WTC11 (cell line): ENCODE results near the gene AVPR2. TPM values are rescaled to one million over a fixed set of nuclear protein-coding genes. Genes with fewer than 3 reads are reported as not detected.
A peak's percentile ranks its signal among the peaks of the same experiment; 100 is the strongest.

Experiments
- ATAC-seq: fragments of 200-7000 bp; cut with Tn5 transposase; 2 replicates; pipeline ENCODE4 v1.10.0; 2021; ENCODE audit warnings: mild to moderate bottlenecking, moderate library complexity
- CTCF ChIA-PET: fragments of 300-600 bp; sonication (Branson Sonifier 250); formaldehyde crosslinking; loops from one replicate; lab custom pipeline; 2021; ENCODE audit warnings: antibody characterized with exemption; lab: Charles Lee
- POLR2A ChIA-PET: fragments of 350-600 bp; sonication (Branson Sonifier 250); formaldehyde crosslinking; loops from one replicate; lab custom pipeline; 2021; ENCODE audit warnings: antibody characterized with exemption; lab: Charles Lee
- DNase-seq: peaks from one replicate; pipeline ENCODE4 v3.0.0; 2021; ENCODE audit warnings: low spot score
- H3K27ac Mint-ChIP-seq: 2 replicates; pipeline ENCODE4 v1.8.0; 2021; ENCODE audit warnings: mixed read lengths
- H3K27me3 Mint-ChIP-seq: 2 replicates; pipeline ENCODE4 v1.8.0; 2021; ENCODE audit warnings: low read depth, mild to moderate bottlenecking, moderate library complexity, mixed read lengths
- H3K36me3 Mint-ChIP-seq: 2 replicates; pipeline ENCODE4 v1.8.0; 2021; ENCODE audit warnings: mixed read lengths
- H3K4me1 Mint-ChIP-seq: 2 replicates; pipeline ENCODE4 v1.8.0; 2022; ENCODE audit warnings: mixed read lengths
- H3K4me3 Mint-ChIP-seq: 2 replicates; pipeline ENCODE4 v1.8.0; 2021; ENCODE audit warnings: mild to moderate bottlenecking, moderate library complexity, mixed read lengths
- H3K9me3 Mint-ChIP-seq: 2 replicates; pipeline ENCODE4 v1.8.0; 2021; ENCODE audit warnings: mixed read lengths
- E2F5 ChIP-seq: sonication (generic); formaldehyde crosslinking; IDR thresholded peaks from 2 replicates; pipeline ENCODE4 v1.8.1; 2022; ENCODE audit warnings: mild to moderate bottlenecking, moderate library complexity, missing genetic modification reagents
- GABPB1 ChIP-seq: sonication (generic); formaldehyde crosslinking; IDR thresholded peaks from 2 replicates; pipeline ENCODE4 v1.8.1; 2023; ENCODE audit warnings: mild to moderate bottlenecking, missing genetic modification reagents
- NFYB ChIP-seq: sonication (generic); formaldehyde crosslinking; conservative IDR thresholded peaks from 2 replicates; pipeline ENCODE4 v1.8.0; 2022; ENCODE audit warnings: low read depth, missing genetic modification reagents
- NR3C1 ChIP-seq: sonication (generic); formaldehyde crosslinking; conservative IDR thresholded peaks from 2 replicates; pipeline ENCODE4 v1.8.1; 2023; ENCODE audit warnings: low read depth, mild to moderate bottlenecking, missing genetic modification reagents
- RORB ChIP-seq: fragments of 250-450 bp; sonication (Bioruptor Pico); IDR thresholded peaks from 2 replicates; pipeline ENCODE4 v1.9.0; 2021; ENCODE audit warnings: mild to moderate bottlenecking
- SP1 ChIP-seq: sonication (generic); formaldehyde crosslinking; conservative IDR thresholded peaks from 2 replicates; pipeline ENCODE4 v1.8.1; 2022; ENCODE audit warnings: missing genetic modification reagents
- ZMAT4 ChIP-seq: fragments of 250-450 bp; sonication (Bioruptor Pico); IDR thresholded peaks from 2 replicates; pipeline ENCODE4 v1.9.0; 2021; ENCODE audit warnings: mild to moderate bottlenecking
- total RNA-seq: library from RNA; stranded (reverse); gene quantifications from 3 replicates; pipeline ENCODE4 v1.2.3, GENCODE V29; 2021
- TF ChIP-seq, protein P1 (sequence below): fragments of 250-450 bp; sonication (Bioruptor Pico); IDR thresholded peaks from 2 replicates; pipeline ENCODE4 v1.9.0; 2021; ENCODE audit warnings: mild to moderate bottlenecking, borderline replicate concordance
- TF ChIP-seq, protein P2 (sequence below): sonication (generic); formaldehyde crosslinking; IDR thresholded peaks from 2 replicates; pipeline ENCODE4 v1.8.1; 2023; ENCODE audit warnings: mild to moderate bottlenecking, missing genetic modification reagents
- TF ChIP-seq, protein P3 (sequence below): sonication (generic); formaldehyde crosslinking; IDR thresholded peaks from 2 replicates; pipeline ENCODE4 v1.8.1; 2023; ENCODE audit warnings: mild to moderate bottlenecking, moderate library complexity, missing genetic modification reagents

Gene AVPR2
- total RNA-seq, 1 experiment from 2014 or later, result 0.11 TPM

GRCh38 chrX:153934148-153934761, 29.8 kb downstream of the AVPR2 start:
- Mint-ChIP-seq H3K4me3 (peak overlapping the region; percentile 81), H3K27ac (no peak overlapping the region), H3K36me3 (peaks cover 6% of the 10 kb centered on the region), H3K4me1 (0 out of 2 replicates have a peak, but pooled peaks cover 9% of the 10 kb centered on the region), H3K9me3 (no peaks in the 10 kb centered on the region), H3K27me3 (no peaks in the 10 kb centered on the region)
- CTCF ChIA-PET, result interaction anchor here (0.9 to 1.4 kb wide), 3 partner anchors 12 to 63 kb away, joined by 3 to 8 read pairs (median 3); no protein-coding TSS in a partner anchor
- ATAC-seq (no peak), DNase-seq (no peak)
- POLR2A ChIA-PET, result interaction anchor here (1.2 kb wide), 1 partner anchor 15 kb away, joined by 3 read pairs; no protein-coding TSS in a partner anchor
- TF ChIP-seq, protein P1, sequence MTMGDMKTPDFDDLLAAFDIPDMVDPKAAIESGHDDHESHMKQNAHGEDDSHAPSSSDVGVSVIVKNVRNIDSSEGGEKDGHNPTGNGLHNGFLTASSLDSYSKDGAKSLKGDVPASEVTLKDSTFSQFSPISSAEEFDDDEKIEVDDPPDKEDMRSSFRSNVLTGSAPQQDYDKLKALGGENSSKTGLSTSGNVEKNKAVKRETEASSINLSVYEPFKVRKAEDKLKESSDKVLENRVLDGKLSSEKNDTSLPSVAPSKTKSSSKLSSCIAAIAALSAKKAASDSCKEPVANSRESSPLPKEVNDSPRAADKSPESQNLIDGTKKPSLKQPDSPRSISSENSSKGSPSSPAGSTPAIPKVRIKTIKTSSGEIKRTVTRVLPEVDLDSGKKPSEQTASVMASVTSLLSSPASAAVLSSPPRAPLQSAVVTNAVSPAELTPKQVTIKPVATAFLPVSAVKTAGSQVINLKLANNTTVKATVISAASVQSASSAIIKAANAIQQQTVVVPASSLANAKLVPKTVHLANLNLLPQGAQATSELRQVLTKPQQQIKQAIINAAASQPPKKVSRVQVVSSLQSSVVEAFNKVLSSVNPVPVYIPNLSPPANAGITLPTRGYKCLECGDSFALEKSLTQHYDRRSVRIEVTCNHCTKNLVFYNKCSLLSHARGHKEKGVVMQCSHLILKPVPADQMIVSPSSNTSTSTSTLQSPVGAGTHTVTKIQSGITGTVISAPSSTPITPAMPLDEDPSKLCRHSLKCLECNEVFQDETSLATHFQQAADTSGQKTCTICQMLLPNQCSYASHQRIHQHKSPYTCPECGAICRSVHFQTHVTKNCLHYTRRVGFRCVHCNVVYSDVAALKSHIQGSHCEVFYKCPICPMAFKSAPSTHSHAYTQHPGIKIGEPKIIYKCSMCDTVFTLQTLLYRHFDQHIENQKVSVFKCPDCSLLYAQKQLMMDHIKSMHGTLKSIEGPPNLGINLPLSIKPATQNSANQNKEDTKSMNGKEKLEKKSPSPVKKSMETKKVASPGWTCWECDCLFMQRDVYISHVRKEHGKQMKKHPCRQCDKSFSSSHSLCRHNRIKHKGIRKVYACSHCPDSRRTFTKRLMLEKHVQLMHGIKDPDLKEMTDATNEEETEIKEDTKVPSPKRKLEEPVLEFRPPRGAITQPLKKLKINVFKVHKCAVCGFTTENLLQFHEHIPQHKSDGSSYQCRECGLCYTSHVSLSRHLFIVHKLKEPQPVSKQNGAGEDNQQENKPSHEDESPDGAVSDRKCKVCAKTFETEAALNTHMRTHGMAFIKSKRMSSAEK (CRISPR knock-in tag), result no peak
- TF ChIP-seq NR3C1 (CRISPR knock-in tag), result no peak
- no peak for TF ChIP-seq RORB (CRISPR knock-in tag)
- TF ChIP-seq ZMAT4 (CRISPR knock-in tag), result no peak
- TF ChIP-seq, protein P2, sequence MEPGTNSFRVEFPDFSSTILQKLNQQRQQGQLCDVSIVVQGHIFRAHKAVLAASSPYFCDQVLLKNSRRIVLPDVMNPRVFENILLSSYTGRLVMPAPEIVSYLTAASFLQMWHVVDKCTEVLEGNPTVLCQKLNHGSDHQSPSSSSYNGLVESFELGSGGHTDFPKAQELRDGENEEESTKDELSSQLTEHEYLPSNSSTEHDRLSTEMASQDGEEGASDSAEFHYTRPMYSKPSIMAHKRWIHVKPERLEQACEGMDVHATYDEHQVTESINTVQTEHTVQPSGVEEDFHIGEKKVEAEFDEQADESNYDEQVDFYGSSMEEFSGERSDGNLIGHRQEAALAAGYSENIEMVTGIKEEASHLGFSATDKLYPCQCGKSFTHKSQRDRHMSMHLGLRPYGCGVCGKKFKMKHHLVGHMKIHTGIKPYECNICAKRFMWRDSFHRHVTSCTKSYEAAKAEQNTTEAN (CRISPR knock-in tag), result no peak
- no peak for TF ChIP-seq NFYB
- TF ChIP-seq, protein P3, sequence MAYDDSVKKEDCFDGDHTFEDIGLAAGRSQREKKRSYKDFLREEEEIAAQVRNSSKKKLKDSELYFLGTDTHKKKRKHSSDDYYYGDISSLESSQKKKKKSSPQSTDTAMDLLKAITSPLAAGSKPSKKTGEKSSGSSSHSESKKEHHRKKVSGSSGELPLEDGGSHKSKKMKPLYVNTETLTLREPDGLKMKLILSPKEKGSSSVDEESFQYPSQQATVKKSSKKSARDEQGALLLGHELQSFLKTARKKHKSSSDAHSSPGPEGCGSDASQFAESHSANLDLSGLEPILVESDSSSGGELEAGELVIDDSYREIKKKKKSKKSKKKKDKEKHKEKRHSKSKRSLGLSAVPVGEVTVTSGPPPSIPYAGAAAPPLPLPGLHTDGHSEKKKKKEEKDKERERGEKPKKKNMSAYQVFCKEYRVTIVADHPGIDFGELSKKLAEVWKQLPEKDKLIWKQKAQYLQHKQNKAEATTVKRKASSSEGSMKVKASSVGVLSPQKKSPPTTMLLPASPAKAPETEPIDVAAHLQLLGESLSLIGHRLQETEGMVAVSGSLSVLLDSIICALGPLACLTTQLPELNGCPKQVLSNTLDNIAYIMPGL, result no peak
- TF ChIP-seq GABPB1 (CRISPR knock-in tag), result no peak

DNA sequence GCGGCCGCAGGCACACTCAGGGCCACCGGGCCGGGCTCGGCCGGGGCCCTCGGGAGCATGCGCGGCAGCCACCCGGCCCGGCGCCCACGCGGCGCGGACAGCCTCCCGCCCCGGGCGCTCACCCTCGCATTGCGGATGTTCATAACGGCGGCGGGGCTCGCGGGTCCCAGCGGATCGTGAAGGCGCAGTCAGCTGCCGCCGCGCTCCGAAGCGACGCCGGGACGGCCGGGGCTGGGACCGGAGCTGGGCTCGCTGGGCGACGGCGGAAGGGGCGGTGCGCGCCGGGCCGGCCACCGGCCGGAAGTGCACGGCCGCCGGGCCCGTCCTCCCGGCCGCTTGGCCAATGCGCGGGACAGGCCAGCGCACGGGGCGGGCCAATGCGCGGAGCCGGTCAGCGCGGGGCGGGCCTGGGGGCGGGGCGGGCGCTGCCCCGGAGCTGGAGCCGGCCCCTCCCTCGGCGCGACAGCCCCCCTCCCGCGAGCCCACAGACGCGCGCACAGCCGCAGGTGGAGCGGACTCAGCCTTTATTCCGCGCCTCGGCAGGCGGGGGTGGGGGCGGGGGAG, 30.4 kb downstream of the AVPR2 start, which contains the start of gene NAA10:
TSS of gene NAA10 (minus strand) at position 276 of the 564 bp plus-strand sequence. CDS start at position 143, 133 bp downstream.
- Mint-ChIP-seq H3K4me1 (peaks cover 11% of the 10 kb centered on the region; the same call in 1 of the 2 replicates), H3K9me3 (no peaks in the 10 kb centered on the region)
- peak; percentile 93 for ATAC-seq
- TF ChIP-seq E2F5 (CRISPR knock-in tag) (no peak), SP1 (CRISPR knock-in tag) (0 out of 2 replicates have a peak, but pooled peaks have one; percentile 33)
- TF ChIP-seq, all 79 proteins: peak for 1
- Mint-ChIP-seq H3K27ac (no peak within 1 kb of the TSS), H3K36me3 (peaks cover 6% of the 10 kb centered on the region), H3K4me3 (peak within 1 kb of the TSS; percentile 81), H3K27me3 (no peaks in the 10 kb centered on the region)
- ChIA-PET CTCF (interaction anchor here (0.9 to 1.5 kb wide), 4 partner anchors 9 to 64 kb away, joined by 3 to 8 read pairs (median 4); partner anchors contain the start of gene ARHGAP4), POLR2A (interaction anchor here (0.9 to 1.3 kb wide), 3 partner anchors 8 to 36 kb away, joined by 3 read pairs; no protein-coding TSS in a partner anchor)
- peak; percentile 62 for DNase-seq
